K562 (cell line): Measurements from ENCODE around the gene RXFP3. TPM values are rescaled to one million over a fixed set of nuclear protein-coding genes. Genes with fewer than 3 reads are reported as not detected.

Source experiments
- CHD7 ChIP-seq: fragments of 200-600 bp; sonication (generic); IDR thresholded peaks from one replicate; pipeline ENCODE4 v1.6.1; 2012; ENCODE audit warnings: mild to moderate bottlenecking, low read depth, low read length, inconsistent platforms
- E2F8 ChIP-seq: fragments of 450-650 bp; IDR thresholded peaks from 2 replicates; pipeline ENCODE4 v1.7.1; 2018; ENCODE audit warnings: mild to moderate bottlenecking, low read depth; ENCODE audit not compliant: partially characterized antibody
- MLLT1 ChIP-seq, 2 experiments: fragments of 450-650 bp; IDR thresholded peaks; 2 replicates each; pipeline ENCODE4 v1.6.1; 2016
- SIN3A ChIP-seq, 2 experiments: fragments of 150-350 bp in 1 of 2; IDR thresholded peaks; 2 replicates each; pipeline ENCODE4 v1.6.1; 2011 to 2016; ENCODE audit warnings: borderline replicate concordance in 2 of 2, low read depth in 2 of 2, low read length in 2 of 2, mild to moderate bottlenecking in 2 of 2, moderate library complexity in 2 of 2; ENCODE audit not compliant: control insufficient read depth in 1 of 2
- SMARCE1 ChIP-seq: fragments of 450-650 bp; IDR thresholded peaks from 2 replicates; pipeline ENCODE4 v1.7.1; 2016; ENCODE audit warnings: mild to moderate bottlenecking
- ZBTB5 ChIP-seq: fragments of 450-650 bp; IDR thresholded peaks from 2 replicates; pipeline ENCODE4 v1.6.1; 2017; ENCODE audit warnings: antibody characterized with exemption
- ZNF133 ChIP-seq: fragments of 250-450 bp; sonication (Bioruptor Pico); IDR thresholded peaks from 2 replicates; pipeline ENCODE4 v1.4.0; 2020; ENCODE audit warnings: mild to moderate bottlenecking
- ZNF174 ChIP-seq: fragments of 250-450 bp; sonication (Bioruptor Pico); IDR thresholded peaks from 2 replicates; pipeline ENCODE4 v1.4.0; 2020; ENCODE audit warnings: mild to moderate bottlenecking
- ZNF431 ChIP-seq: sonication (generic); formaldehyde crosslinking; IDR thresholded peaks from 2 replicates; pipeline ENCODE4 v1.8.0; 2022; ENCODE audit warnings: mild to moderate bottlenecking, missing genetic modification reagents
- ZNF707 ChIP-seq: fragments of 250-450 bp; sonication (Bioruptor Pico); conservative IDR thresholded peaks from 2 replicates; pipeline ENCODE4 v1.8.0; 2022; ENCODE audit warnings: inconsistent platforms, mild to moderate bottlenecking, moderate library complexity
- polyA plus RNA-seq, 8 experiments: library from polyadenylated mRNA; depleted of rRNA in 4 of 8; stranded (reverse) in 5 of 8; unstranded in 3 of 8; fragments of >200 nt; fragmentation: Nextera tagmentation in 2 of 8; fragmentation: Illumina TruSeq in 1 of 8; extraction: Ambion mirVana in 2 of 8; extraction: Trizol in 1 of 8; gene quantifications; 2 replicates each; pipeline versions ENCODE4 v1.2.1 to v1.2.3, GENCODE V29; 2011 to 2014; ENCODE audit warnings: inconsistent platforms in 1 of 8, missing spikeins in 1 of 8
- total RNA-seq, 7 experiments: library from RNA; depleted of rRNA in 6 of 7; stranded (reverse); fragments of >200 nt in 6 of 7; fragmentation: Illumina TruSeq in 2 of 7; extraction: Trizol in 2 of 7; gene quantifications; 2 replicates each; pipeline versions ENCODE4 v1.2.1 to v1.2.3, GENCODE V29; 2011 to 2021; ENCODE audit warnings: low replicate concordance in 1 of 7

The RXFP3 gene
- total and polyA plus RNA-seq, 9 of the 15 experiments (the other 6 are each of a cell fraction or from before 2014, with no cell fraction given): not detected

- TF ChIP-seq ZBTB5: peak; percentile 26; the same call in 1 of the 2 replicates
- no peak for TF ChIP-seq ZNF431
- no peak for TF ChIP-seq ZNF133 (CRISPR knock-in tag)
- TF ChIP-seq SMARCE1: 0 out of 2 replicates have a peak, but pooled peaks have one; percentile 13
- TF ChIP-seq E2F8: no peak
- no peak for TF ChIP-seq ZNF707
- no peak for TF ChIP-seq CHD7
- no peak for TF ChIP-seq ZNF174 (CRISPR knock-in tag)
- no peak for TF ChIP-seq SIN3A (IDR thresholded peaks at IDR 0.05; ENCODE audit: borderline replicate concordance in 2 of 2, control insufficient read depth in 1 of 2, low read depth in 2 of 2, low read length in 2 of 2)
- no peak; a peak in 1 of 4 replicates for TF ChIP-seq MLLT1 (IDR thresholded peaks at IDR 0.05)
These were observed 48.5 kb downstream of the RXFP3 start, which contains the start of gene SLC45A2 (continued) for GRCh38 chr5:33984671-33985124.
